ENCODE measurements around the gene SERINC3.
A peak's percentile ranks its signal among the peaks of the same experiment; 100 is the strongest.

Gene SERINC3

DNA sequence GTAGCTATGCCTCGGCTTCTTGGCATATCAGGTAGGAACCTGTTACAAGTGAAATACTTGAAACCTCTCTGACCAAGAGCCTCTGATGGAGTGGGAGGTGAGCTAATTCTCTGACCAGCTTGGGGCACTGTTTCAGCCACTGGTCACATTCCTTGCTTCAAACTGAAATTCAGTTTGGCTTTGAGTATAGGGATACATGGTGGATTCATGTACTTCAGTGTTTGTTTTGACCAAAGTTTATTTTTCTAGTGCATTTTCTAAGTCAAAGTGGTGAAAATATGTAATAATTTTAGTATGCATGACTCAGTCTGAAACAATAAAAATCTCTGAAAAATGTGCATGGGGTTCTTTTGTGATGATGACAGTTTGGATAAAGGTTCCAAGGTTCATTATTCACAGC is 27.6 kb downstream of the SERINC3 start:
- H3K36me3 Mint-ChIP-seq = peaks cover 60 to 86% of the 10 kb centered on the region in 2 donors
- no peaks in the 10 kb centered on the region for H3K9me3 Mint-ChIP-seq

DNA sequence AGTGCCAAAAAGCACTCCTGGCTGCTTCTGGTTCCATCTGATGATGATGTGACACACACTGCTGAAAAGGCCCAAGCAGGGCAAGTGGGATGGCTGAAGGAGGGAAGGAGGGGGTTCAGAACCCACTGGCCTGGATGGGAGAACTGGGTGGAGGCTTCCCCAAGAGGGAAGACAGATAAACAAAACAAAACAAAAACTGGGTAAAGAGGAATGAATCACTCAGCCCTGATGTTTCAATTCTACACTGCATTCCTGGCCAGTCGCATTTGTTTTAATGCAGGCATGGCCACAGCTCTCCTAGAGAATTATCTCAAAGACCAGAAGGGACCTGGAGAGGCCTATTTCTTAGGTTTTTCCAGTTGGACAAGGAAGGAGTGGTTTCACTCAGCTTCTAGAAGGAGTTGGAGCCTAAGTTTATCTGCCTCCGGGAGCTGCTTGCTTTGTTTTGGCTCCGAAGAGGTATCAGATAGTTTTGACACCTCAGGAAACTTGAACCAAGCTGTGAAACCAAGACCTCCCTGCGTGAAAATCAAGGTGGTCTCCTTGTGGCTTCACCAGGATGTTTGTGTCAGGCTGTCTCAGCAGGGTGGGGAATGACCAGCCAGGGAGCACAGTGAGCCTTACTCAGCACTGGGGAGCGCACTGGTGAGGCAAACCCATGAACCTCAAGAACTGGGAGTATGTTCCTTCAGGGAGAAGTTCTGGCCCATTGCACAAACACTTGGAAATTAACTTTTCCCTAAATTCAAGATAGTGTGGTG is 30.1 kb downstream of the SERINC3 start:
- no peak overlapping the region for H3K4me3 Mint-ChIP-seq
- ATAC-seq (replicated peaks) (no peak), DNase-seq (no peak)
- peaks cover 34 to 49% of the 10 kb centered on the region in 2 donors for H3K4me1 Mint-ChIP-seq
- no peaks in the 10 kb centered on the region for H3K27me3 Mint-ChIP-seq
- H3K27ac Mint-ChIP-seq = peak overlapping the region; percentile 84
- H3K36me3 Mint-ChIP-seq = peaks cover 56 to 79% of the 10 kb centered on the region in 2 donors
- no peaks in the 10 kb centered on the region for H3K9me3 Mint-ChIP-seq

More for the DNA sequence above, 27.6 kb downstream of the SERINC3 start:
- Mint-ChIP-seq H3K27ac (peak overlapping the region; percentile 31), H3K27me3 (no peaks in the 10 kb centered on the region), H3K4me3 (no peak overlapping the region), H3K4me1 (peaks cover 43 to 65% of the 10 kb centered on the region in 2 donors)
- ATAC-seq (replicated peaks) (no peak), DNase-seq (no peak)

DNA sequence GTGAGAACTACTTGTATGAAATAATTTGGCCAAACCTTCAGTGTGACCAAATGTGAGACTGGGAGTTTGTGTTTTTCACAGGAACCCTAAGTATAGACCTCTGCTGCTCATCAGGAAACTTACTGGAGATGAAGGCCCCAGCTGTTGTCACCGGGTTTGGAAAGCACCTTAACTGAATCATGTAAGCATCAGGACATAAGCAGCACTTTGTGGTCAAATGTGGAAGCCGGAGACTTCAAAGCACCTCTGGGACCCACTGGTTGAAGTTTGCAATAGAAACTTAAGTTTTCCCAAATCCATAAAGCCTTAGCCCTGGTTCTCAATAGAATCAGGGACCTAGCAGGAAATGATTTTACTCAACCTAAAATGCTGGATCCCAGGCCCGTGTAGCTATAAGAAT is 31.9 kb downstream of the SERINC3 start:
- H3K4me3 Mint-ChIP-seq = no peak overlapping the region
- DNase-seq (peak; percentile 27), ATAC-seq (replicated peaks) (peak; percentile 85 to 92)
- peaks cover 26 to 32% of the 10 kb centered on the region in 2 donors for H3K4me1 Mint-ChIP-seq
- H3K36me3 Mint-ChIP-seq = peaks cover 56 to 80% of the 10 kb centered on the region in 2 donors
- no peaks in the 10 kb centered on the region for H3K27me3 Mint-ChIP-seq
- H3K9me3 Mint-ChIP-seq = no peaks in the 10 kb centered on the region
- peak overlapping the region; percentile 89 for H3K27ac Mint-ChIP-seq

DNA sequence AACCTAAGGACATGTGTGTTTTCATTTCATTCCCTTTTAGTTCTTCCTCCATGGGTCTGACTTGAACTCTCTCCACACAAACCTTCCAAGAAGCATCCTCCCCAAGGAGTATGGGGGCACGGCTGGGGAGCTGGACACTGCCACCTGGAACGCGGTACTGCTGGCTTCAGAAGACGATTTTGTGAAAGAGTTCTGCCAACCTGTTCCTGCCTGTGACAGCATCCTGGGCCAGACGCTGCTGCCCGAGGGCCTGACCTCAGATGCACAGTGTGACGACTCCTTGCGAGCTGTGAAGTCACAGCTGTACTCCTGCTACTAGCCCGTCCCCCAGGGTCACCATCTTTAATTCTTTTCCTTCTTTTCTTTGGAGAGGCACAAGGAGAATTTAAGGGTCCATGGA is 32.6 kb downstream of the SERINC3 start:
- ATAC-seq (replicated peaks) (no peak), DNase-seq (no peak)
- Mint-ChIP-seq H3K4me1 (peaks cover 24 to 32% of the 10 kb centered on the region in 2 donors), H3K4me3 (no peak overlapping the region), H3K9me3 (no peaks in the 10 kb centered on the region), H3K27ac (peak overlapping the region; percentile 89), H3K27me3 (no peaks in the 10 kb centered on the region), H3K36me3 (peaks cover 54 to 77% of the 10 kb centered on the region in 2 donors)

DNA sequence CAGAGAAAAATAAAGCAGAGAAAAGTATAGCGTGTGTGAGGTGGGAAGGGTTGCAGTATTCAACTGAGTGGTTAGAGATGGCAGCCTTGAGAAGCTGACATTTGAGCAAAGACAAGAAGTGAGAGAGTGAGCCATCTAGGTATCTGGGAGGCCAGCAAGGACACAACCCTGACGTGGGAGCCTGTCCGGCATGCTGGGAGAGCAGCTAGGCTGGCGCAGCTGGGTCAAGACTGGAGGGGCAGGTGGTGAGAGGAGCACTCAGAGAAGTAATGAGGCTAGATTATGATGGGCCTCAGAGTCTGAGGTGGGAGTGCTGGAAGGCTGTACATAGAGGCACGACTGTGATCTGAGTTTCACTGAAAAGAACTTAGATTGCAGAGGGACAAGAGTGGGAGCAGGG is 33.3 kb downstream of the SERINC3 start:
- Mint-ChIP-seq H3K4me1 (peaks cover 24 to 32% of the 10 kb centered on the region in 2 donors), H3K36me3 (peaks cover 52 to 72% of the 10 kb centered on the region in 2 donors), H3K9me3 (no peaks in the 10 kb centered on the region), H3K4me3 (no peak overlapping the region), H3K27ac (peak overlapping the region; percentile 42), H3K27me3 (no peaks in the 10 kb centered on the region)
- no peak for ATAC-seq (replicated peaks)
- DNase-seq = no peak

DNA sequence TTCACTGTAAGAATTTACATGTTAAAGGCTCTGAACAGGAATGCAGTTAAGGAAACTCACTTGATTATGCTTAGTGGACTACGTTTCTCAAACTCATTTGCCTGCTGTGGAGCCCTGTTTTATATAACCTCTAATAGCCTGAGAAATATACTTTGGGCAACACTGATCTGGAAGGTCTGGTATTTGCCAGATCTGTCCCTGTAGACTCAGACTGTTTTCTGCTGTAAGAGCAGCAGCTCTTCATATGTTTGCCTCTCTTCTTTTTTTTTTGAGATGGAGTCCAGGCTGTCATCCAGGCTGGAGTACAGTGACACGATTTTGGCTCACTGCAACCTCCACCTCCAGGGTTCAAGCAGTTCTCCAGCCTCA is 36.1 kb downstream of the SERINC3 start:
- DNase-seq = no peak
- H3K27ac Mint-ChIP-seq = peak overlapping the region; percentile 81
- H3K4me3 Mint-ChIP-seq = no peak overlapping the region
- H3K36me3 Mint-ChIP-seq = peaks cover 58 to 75% of the 10 kb centered on the region in 2 donors
- no peaks in the 10 kb centered on the region for H3K27me3 Mint-ChIP-seq
- no peak for ATAC-seq (replicated peaks)
- no peaks in the 10 kb centered on the region for H3K9me3 Mint-ChIP-seq
- H3K4me1 Mint-ChIP-seq = peaks cover 19 to 25% of the 10 kb centered on the region in 2 donors

DNA sequence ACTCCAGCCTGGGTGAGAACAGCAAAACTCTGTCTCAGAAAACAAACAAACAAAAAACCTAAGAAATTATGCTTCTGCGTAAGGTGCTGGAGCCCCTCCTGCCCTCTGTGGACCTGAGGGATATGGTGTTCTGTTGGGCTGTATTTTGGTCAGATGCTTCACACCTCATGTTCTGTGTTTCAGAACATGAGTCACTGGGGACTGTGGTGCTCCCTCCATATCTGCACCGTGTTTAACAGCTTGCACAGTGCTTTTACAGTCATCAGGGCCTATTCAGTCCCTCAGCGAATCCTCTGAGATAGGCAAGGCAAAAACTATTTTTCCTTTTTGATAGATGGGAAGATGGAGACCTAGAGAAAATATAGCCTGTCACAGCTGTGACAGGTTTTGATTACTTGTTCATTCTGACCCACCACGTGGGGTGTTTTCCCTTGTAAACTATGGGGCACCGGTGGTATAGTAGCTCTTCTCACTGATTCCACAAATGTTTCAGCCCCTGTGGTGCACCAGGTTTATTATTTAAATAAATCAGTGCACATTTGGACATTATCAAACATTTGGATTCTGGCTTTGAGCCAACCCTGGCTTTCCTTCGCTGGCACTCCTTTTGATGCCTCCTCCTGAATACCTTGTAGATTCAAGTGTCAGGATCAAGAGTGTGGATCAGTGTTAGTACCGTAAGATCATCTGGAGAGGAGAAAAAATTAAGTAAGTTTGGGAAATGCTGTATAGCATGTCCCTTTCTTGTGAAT is 36.6 kb downstream of the SERINC3 start:
- ATAC-seq (replicated peaks) (no peak), DNase-seq (no peak)
- H3K4me1 Mint-ChIP-seq = peaks cover 25% of the 10 kb centered on the region in 2 donors
- no peak overlapping the region for H3K4me3 Mint-ChIP-seq
- H3K27ac Mint-ChIP-seq = peak overlapping the region; percentile 51
- no peaks in the 10 kb centered on the region for H3K27me3 Mint-ChIP-seq
- no peaks in the 10 kb centered on the region for H3K9me3 Mint-ChIP-seq
- H3K36me3 Mint-ChIP-seq = peaks cover 58 to 76% of the 10 kb centered on the region in 2 donors

DNA sequence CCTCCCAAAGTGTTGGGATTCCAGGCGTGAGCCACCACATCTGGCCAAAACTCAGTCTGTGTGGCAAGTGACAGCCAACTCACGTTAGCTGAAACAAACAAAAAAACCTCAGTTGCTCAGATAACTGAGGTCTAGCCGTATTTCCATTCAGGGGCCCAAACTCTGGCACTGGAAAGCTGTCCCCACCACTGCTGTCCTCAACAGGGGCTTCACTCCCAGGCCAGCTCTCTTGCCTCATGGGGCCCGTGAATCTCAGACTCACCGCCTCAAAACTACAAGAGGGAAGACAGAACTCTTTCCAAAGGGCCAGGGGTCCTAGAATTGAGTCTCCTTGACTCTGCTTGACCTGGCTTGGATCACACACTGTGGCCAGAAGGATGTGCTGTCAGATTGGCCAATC is 38.8 kb downstream of the SERINC3 start:
- Mint-ChIP-seq H3K4me3 (no peak overlapping the region), H3K36me3 (peaks cover 43 to 62% of the 10 kb centered on the region in 2 donors), H3K4me1 (peaks cover 20 to 30% of the 10 kb centered on the region in 2 donors), H3K27me3 (no peaks in the 10 kb centered on the region), H3K27ac (peak overlapping the region; percentile 62), H3K9me3 (no peaks in the 10 kb centered on the region)
- ATAC-seq (replicated peaks) (no peak), DNase-seq (no peak)

DNA sequence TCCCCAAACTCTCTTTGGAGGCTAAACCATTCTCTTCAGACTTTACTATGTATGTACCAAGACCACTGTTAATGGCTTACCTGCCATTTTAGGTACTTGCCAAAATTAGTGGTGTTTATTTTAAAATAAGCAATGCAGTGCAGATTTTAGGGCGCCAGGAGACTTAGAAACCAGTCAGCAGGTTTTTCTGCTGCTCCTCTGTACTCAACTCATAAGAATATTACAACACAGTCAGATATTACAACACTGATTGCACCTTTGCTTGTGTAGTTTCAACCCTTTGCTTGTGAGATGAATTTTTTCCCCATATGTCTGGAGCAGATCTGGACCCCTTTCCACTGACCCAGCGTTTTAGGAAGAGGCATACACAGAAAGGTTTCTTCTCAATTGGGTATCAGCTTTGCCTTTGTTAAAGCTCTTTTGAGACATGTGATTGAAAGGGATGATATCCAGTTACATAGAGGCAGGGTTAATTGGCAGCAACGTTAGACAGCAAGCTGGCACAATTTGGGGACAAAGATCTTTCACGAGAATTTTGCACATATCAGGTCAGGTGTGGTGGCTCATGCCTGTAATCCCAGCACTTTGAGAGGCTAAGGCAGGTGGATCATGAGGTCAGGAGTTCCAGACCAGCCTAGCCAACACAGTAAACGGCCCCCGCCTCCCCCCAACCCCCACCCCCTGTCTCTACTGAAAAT is 40.0 kb downstream of the SERINC3 start:
- no peak overlapping the region for H3K4me3 Mint-ChIP-seq
- H3K27me3 Mint-ChIP-seq = no peaks in the 10 kb centered on the region
- no peaks in the 10 kb centered on the region for H3K9me3 Mint-ChIP-seq
- peaks cover 27 to 38% of the 10 kb centered on the region in 2 donors for H3K4me1 Mint-ChIP-seq
- ATAC-seq (replicated peaks) (no peak), DNase-seq (no peak)
- no peak overlapping the region for H3K27ac Mint-ChIP-seq
- H3K36me3 Mint-ChIP-seq = peaks cover 43 to 63% of the 10 kb centered on the region in 2 donors

DNA sequence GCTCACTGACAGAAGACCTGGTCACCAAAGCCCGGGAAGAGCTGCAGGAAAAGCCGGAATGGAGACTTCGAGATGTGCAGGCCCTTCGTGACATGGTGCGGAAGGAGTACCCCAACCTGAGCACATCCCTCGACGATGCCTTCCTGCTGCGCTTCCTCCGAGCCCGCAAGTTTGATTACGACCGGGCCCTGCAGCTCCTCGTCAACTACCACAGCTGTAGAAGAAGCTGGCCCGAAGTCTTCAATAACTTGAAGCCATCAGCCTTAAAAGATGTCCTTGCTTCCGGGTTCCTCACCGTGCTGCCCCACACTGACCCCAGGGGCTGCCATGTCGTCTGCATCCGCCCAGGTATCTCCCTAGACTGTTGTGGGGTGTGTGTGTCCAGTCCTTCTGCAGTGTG is 41.8 kb downstream of the SERINC3 start:
- H3K4me1 Mint-ChIP-seq = peaks cover 37 to 56% of the 10 kb centered on the region in 2 donors
- DNase-seq (no peak), ATAC-seq (replicated peaks) (no peak)
- peak overlapping the region; percentile 27 to 28 for H3K4me3 Mint-ChIP-seq
- H3K27ac Mint-ChIP-seq = peak overlapping the region; percentile 52
- H3K36me3 Mint-ChIP-seq = peaks cover 33 to 54% of the 10 kb centered on the region in 2 donors
- no peaks in the 10 kb centered on the region for H3K27me3 Mint-ChIP-seq
- H3K9me3 Mint-ChIP-seq = no peaks in the 10 kb centered on the region

DNA sequence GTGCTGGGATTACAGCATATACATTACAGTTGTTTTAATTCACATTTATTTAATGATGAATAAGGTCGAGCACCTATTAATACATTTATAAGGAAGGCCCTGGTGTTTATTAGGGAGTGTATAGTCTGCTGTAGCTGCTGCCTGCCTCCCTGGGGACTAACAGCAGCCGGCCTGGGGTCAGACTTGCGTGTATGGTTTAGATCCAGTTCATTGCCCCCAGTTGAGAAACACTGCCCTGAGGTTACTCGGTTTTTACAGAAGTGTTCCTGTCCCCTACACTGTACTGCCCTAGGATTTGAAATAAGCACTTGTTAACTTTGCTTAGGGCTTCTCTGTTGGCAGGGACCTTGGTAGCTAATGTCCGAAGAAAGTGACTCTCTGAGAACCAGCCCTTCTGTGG is 42.2 kb downstream of the SERINC3 start:
- Mint-ChIP-seq H3K36me3 (peaks cover 33 to 53% of the 10 kb centered on the region in 2 donors), H3K9me3 (no peaks in the 10 kb centered on the region), H3K27me3 (no peaks in the 10 kb centered on the region), H3K27ac (peak overlapping the region; percentile 52), H3K4me3 (peak overlapping the region in 1 of 2 donors; percentile 28), H3K4me1 (peaks cover 40 to 58% of the 10 kb centered on the region in 2 donors)
- peak; percentile 58 for DNase-seq
- ATAC-seq (replicated peaks) = peak; percentile 78 to 80

DNA sequence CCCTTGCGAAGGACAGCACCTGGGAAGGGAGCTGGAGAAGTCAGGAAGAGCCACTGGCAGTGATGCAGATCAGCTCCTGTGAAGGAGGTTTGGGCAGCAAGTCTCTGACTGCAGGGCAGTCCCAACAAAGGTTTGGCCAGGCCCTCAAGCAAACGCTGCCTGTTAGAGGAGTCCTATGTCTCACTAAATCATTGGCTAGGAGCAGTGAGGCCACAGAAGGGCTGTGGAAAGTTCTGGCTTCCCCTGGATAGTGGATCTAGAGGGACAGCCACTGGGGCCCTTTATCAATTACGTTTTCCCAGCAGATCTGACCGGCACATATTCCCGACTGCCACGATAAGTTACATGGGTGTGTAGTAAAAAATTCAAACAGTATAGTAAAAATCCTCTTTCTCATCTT is 43.7 kb downstream of the SERINC3 start:
- ATAC-seq (replicated peaks) (no peak), DNase-seq (no peak)
- H3K27ac Mint-ChIP-seq = no peak overlapping the region
- H3K36me3 Mint-ChIP-seq = peaks cover 26 to 45% of the 10 kb centered on the region in 2 donors
- no peaks in the 10 kb centered on the region for H3K9me3 Mint-ChIP-seq
- H3K4me3 Mint-ChIP-seq = no peak overlapping the region
- H3K4me1 Mint-ChIP-seq = peaks cover 40 to 58% of the 10 kb centered on the region in 2 donors
- H3K27me3 Mint-ChIP-seq = no peaks in the 10 kb centered on the region

DNA sequence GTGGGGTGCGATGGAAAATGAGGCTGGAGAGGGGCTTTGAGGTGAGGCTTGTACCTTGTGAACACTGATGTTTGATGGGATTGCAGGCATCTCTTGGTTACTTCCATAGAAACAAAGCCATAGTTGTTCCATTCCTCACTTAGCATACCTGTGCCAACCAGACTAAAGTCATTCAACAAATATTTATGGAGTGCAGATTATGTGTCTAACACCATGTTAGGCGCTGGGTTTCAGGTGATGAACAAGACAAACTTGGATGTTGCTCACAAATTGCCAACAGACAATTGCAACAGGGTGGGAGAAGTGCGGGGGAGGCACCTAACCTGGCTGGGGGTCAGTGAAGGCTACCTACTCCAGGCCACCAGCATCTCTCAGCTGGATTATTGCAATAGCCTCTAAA is 44.7 kb downstream of the SERINC3 start:
- peaks cover 40 to 58% of the 10 kb centered on the region in 2 donors for H3K4me1 Mint-ChIP-seq
- H3K36me3 Mint-ChIP-seq = peaks cover 20 to 40% of the 10 kb centered on the region in 2 donors
- no peak overlapping the region for H3K27ac Mint-ChIP-seq
- ATAC-seq (replicated peaks) = no peak
- DNase-seq = no peak
- H3K9me3 Mint-ChIP-seq = no peaks in the 10 kb centered on the region
- H3K27me3 Mint-ChIP-seq = no peaks in the 10 kb centered on the region
- H3K4me3 Mint-ChIP-seq = peak overlapping the region; percentile 98
